HG03108 (cell line): ENCODE results near the gene ASS1.

Experiments used
- ATAC-seq: cut with Tn5 transposase; IDR thresholded peaks from one replicate; pipeline ENCODE4 v1.9.1; 2021; ENCODE audit warnings: moderate library complexity; ENCODE audit not compliant: unreplicated experiment

ASS1 gene

GRCh38 chr9:130526854-130527650, 82.3 kb downstream of the ASS1 start:
- no peak for ATAC-seq

GRCh38 chr9:130527651-130528310, 83.0 kb downstream of the ASS1 start:
- no peak for ATAC-seq

- ATAC-seq = no peak
Observed at GRCh38 chr9:130528674-130529073, 83.9 kb downstream of the ASS1 start.

GRCh38 chr9:130530938-130531337, 86.2 kb downstream of the ASS1 start:
- no peak for ATAC-seq

- ATAC-seq = no peak
Observed at GRCh38 chr9:130531670-130532069, 86.9 kb downstream of the ASS1 start.

- ATAC-seq = no peak
Observed at GRCh38 chr9:130532426-130533080, 87.8 kb downstream of the ASS1 start.

- ATAC-seq = no peak
Observed at GRCh38 chr9:130535818-130536521, 91.2 kb downstream of the ASS1 start.

- ATAC-seq = no peak
Observed at GRCh38 chr9:130536701-130537107, 91.9 kb downstream of the ASS1 start.

GRCh38 chr9:130537346-130538050, 92.7 kb downstream of the ASS1 start:
- ATAC-seq = no peak

GRCh38 chr9:130539420-130540223, 94.9 kb downstream of the ASS1 start:
- no peak for ATAC-seq

- no peak for ATAC-seq
Observed at GRCh38 chr9:130541533-130541932, 96.8 kb downstream of the ASS1 start.

- no peak for ATAC-seq
Observed at GRCh38 chr9:130542038-130542437, 97.3 kb downstream of the ASS1 start.

- no peak for ATAC-seq
Observed at GRCh38 chr9:130542457-130543228, 97.9 kb downstream of the ASS1 start.

GRCh38 chr9:130543368-130543767, 98.6 kb downstream of the ASS1 start:
- no peak for ATAC-seq

- no peak for ATAC-seq
Observed at GRCh38 chr9:130543859-130544258, 99.1 kb downstream of the ASS1 start.

GRCh38 chr9:130544364-130544763, 99.6 kb downstream of the ASS1 start:
- no peak for ATAC-seq

- no peak for ATAC-seq
Observed at GRCh38 chr9:130548103-130548502, 103.3 kb downstream of the ASS1 start.

GRCh38 chr9:130549093-130549735, 104.5 kb downstream of the ASS1 start:
- no peak for ATAC-seq
